ENCODE results near the gene DLK2. TPM values are rescaled to one million over a fixed set of nuclear protein-coding genes. Genes with fewer than 3 reads are reported as not detected.
A peak's percentile ranks its signal among the peaks of the same experiment; 100 is the strongest.

Gene DLK2
- total RNA-seq, 1 experiment from 2014 or later: 1.6 TPM

DNA sequence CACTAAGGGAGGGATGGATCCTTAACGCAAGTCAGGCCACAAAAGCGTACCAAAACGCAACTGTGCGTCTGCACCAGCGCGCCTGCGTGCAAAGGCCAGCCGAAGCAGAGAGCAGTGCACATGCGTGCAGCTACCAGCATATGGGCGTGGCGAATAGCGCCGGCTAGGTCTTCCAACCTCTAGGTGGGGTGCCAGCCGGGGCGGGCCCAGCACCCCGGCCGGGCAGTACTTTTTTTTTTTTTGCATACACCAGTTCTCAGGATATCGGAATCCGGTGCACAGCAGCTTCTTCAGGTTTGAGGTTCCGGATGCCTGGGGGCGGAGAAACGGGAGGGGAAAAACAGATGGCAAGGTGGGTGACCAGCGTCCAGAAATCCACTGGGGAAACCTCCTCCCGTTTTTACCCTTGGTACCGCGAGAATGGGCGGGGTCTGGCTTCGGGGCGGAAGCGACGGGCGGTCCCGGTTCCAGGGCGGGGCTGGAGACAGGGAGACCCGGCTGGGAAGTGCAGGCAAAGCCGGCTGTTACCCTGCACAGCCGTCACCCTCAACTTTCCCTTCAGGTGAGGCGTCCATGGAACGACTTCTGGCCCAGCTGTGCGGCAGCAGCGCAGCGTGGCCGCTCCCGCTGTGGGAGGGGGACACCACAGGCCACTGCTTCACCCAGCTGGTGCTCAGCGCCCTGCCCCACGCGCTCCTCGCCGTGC is 27.8 kb downstream of the DLK2 start, which contains the start of gene ABCC10:
Gene ABCC10 (plus strand): TSS at position 136 of the 706 bp plus-strand sequence. CDS start 438 bp downstream, at position 574.
- ChIA-PET RAD21 (ENCODE audit: low non-redundant PET in 1 of 2, low total read pairs in 2 of 2, uncharacterized antibody in 2 of 2, unreplicated experiment in 2 of 2) (no interaction called here), CTCF (interaction anchor here (0.7 to 1.0 kb wide), 2 partner anchors 25 to 29 kb away, joined by 4 to 5 read pairs; no protein-coding TSS in a partner anchor), POLR2A (interaction anchor here (1.2 kb wide), 1 partner anchor 9 kb away, joined by 3 read pairs; no protein-coding TSS in a partner anchor)
- peak within 1 kb of the TSS; percentile 91 for H3K27ac ChIP-seq (ENCODE audit: low read depth, low read length)
- no peaks in the 10 kb centered on the region for H3K36me3 ChIP-seq (ENCODE audit: control insufficient read depth in 1 of 2, insufficient read depth in 2 of 2, low read length in 2 of 2)
- no peaks in the 10 kb centered on the region for H3K9me3 ChIP-seq (ENCODE audit: control insufficient read depth in 1 of 2, insufficient read depth in 1 of 2, low read depth in 1 of 2, low read length in 2 of 2)
- peak within 1 kb of the TSS; percentile 63 for H3K4me2 ChIP-seq (ENCODE audit: low read length)
- ATAC-seq: peak; percentile 93
- DNase-seq (ENCODE audit: low read depth, low spot score): peak; percentile 88
- H3K4me3 ChIP-seq (replicated peaks in 1 of 2; ENCODE audit: low read depth in 1 of 2, low read length in 2 of 2): peak within 1 kb of the TSS; percentile 88 to 96
- no peak within 1 kb of the TSS for H2AFZ ChIP-seq (ENCODE audit: low read depth, low read length, poor library complexity, severe bottlenecking)
- no peaks in the 10 kb centered on the region for H4K20me1 ChIP-seq (ENCODE audit: insufficient read depth)
- BruUV-seq (replicated peaks): TSS peak; percentile 90
- no peaks in the 10 kb centered on the region for H3K27me3 ChIP-seq (ENCODE audit: insufficient read depth, low read length)
- peaks cover 12% of the 10 kb centered on the region for H3K79me2 ChIP-seq (ENCODE audit: insufficient read depth, low read length)
- H3K9me2 ChIP-seq (ENCODE audit: insufficient read depth): no peaks in the 10 kb centered on the region
- H3K9ac ChIP-seq (ENCODE audit: low read length): peak within 1 kb of the TSS; percentile 84
- intact Hi-C loops (cut with micrococcal nuclease): no loop called here
- H3K4me1 ChIP-seq (ENCODE audit: control insufficient read depth in 1 of 2, insufficient read depth in 2 of 2, low read length in 2 of 2): peaks cover 7 to 12% of the 10 kb centered on the region in 2 experiments
- peak; percentile 21 for TF ChIP-seq YY1 (IDR thresholded peaks at IDR 0.05; ENCODE audit: extremely low read depth, insufficient replicate concordance, low read depth, low read length)
- TF ChIP-seq POLR2A (IDR thresholded peaks at IDR 0.05; ENCODE audit: borderline replicate concordance, extremely low read depth, insufficient read depth, insufficient read length): peak; percentile 93
- TF ChIP-seq FOSL1 (IDR thresholded peaks at IDR 0.05; ENCODE audit: low read depth): no peak
- TF ChIP-seq ZFX (IDR thresholded peaks at IDR 0.05): 0 out of 2 replicates have a peak, but pooled peaks have one; percentile 37
- no peak for TF ChIP-seq EZH2 (IDR thresholded peaks at IDR 0.05)
- peak; percentile 43 for TF ChIP-seq SP1 (IDR thresholded peaks at IDR 0.05; ENCODE audit: low read depth)
- no peak for TF ChIP-seq CEBPB (IDR thresholded peaks at IDR 0.05; ENCODE audit: low read depth)
- no peak for TF ChIP-seq ZNF274 (IDR thresholded peaks at IDR 0.05; ENCODE audit: low read depth, low read length)
- TF ChIP-seq JUND (IDR thresholded peaks at IDR 0.05): no peak
- no peak for TF ChIP-seq TCF7L2 (IDR thresholded peaks at IDR 0.05; ENCODE audit: borderline replicate concordance, extremely low read depth, insufficient read depth, insufficient read length)
- peak; percentile 51 for TF ChIP-seq MAX (IDR thresholded peaks at IDR 0.05)
- TF ChIP-seq REST (IDR thresholded peaks at IDR 0.05; ENCODE audit: low read depth): no peak
- no peak for TF ChIP-seq CBX3 (IDR thresholded peaks at IDR 0.05; ENCODE audit: low read depth)
- no peak for TF ChIP-seq RAD21 (IDR thresholded peaks at IDR 0.05; ENCODE audit: low read depth)
- TF ChIP-seq SIN3A (IDR thresholded peaks at IDR 0.05; ENCODE audit: low read depth): peak; percentile 89
- no peak for TF ChIP-seq ATF3 (IDR thresholded peaks at IDR 0.05)
- TF ChIP-seq ELF1 (IDR thresholded peaks at IDR 0.05; ENCODE audit: borderline replicate concordance, low read depth): peak; percentile 73; the same call in 1 of the 2 replicates
- no peak for TF ChIP-seq EGR1 (IDR thresholded peaks at IDR 0.05; ENCODE audit: low read depth)
- TF ChIP-seq, protein P1, sequence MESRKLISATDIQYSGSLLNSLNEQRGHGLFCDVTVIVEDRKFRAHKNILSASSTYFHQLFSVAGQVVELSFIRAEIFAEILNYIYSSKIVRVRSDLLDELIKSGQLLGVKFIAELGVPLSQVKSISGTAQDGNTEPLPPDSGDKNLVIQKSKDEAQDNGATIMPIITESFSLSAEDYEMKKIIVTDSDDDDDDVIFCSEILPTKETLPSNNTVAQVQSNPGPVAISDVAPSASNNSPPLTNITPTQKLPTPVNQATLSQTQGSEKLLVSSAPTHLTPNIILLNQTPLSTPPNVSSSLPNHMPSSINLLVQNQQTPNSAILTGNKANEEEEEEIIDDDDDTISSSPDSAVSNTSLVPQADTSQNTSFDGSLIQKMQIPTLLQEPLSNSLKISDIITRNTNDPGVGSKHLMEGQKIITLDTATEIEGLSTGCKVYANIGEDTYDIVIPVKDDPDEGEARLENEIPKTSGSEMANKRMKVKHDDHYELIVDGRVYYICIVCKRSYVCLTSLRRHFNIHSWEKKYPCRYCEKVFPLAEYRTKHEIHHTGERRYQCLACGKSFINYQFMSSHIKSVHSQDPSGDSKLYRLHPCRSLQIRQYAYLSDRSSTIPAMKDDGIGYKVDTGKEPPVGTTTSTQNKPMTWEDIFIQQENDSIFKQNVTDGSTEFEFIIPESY (IDR thresholded peaks at IDR 0.05; ENCODE audit: extremely low read depth, insufficient replicate concordance, low read length): peak; percentile 92

All from HCT116 (cell line).